Measurements from ENCODE around the gene KCTD18.

- no peak for TF ChIP-seq CTCF (IDR thresholded peaks at IDR 0.05; ENCODE audit: low read depth, low read length, missing input control)
- no peak for TF ChIP-seq YY1 (IDR thresholded peaks at IDR 0.05)
- no peak for TF ChIP-seq MAX (IDR thresholded peaks at IDR 0.05)
- no peak for TF ChIP-seq GABPA (IDR thresholded peaks at IDR 0.05 in 1 of 2, conservative IDR thresholded peaks at IDR 0.05 in 1 of 2)
- no peak for TF ChIP-seq EGR1 (IDR thresholded peaks at IDR 0.05; ENCODE audit: low read depth in 2 of 2)
- TF ChIP-seq REST (IDR thresholded peaks at IDR 0.05), result no peak
- TF ChIP-seq RAD21 (IDR thresholded peaks at IDR 0.05), result no peak
- no peak for TF ChIP-seq ZBTB33 (IDR thresholded peaks at IDR 0.05)
These were observed 63.3 kb downstream of the KCTD18 start for GRCh38 chr2:200446612-200447011.
